HFFc6 (cell line): Measurements from ENCODE around the gene ARHGEF39. TPM values are rescaled to one million over a fixed set of nuclear protein-coding genes. Genes with fewer than 3 reads are reported as not detected.

Source experiments
- DNase-seq: peaks from one replicate; pipeline ENCODE4 v3.0.0-alpha.2; 2018
- H3K27ac Mint-ChIP-seq: 2 replicates; pipeline ENCODE4 v1.8.0; 2020; ENCODE audit warnings: mild to moderate bottlenecking, mixed read lengths
- H3K27me3 Mint-ChIP-seq: 2 replicates; pipeline ENCODE4 v1.8.0; 2021; ENCODE audit warnings: mild to moderate bottlenecking, moderate library complexity, mixed read lengths; ENCODE audit not compliant: insufficient read depth
- H3K36me3 Mint-ChIP-seq: 2 replicates; pipeline ENCODE4 v1.8.0; 2021; ENCODE audit warnings: low read depth, mixed read lengths
- H3K4me1 Mint-ChIP-seq: 2 replicates; pipeline ENCODE4 v1.8.0; 2020; ENCODE audit warnings: low read depth, mixed read lengths
- H3K4me3 Mint-ChIP-seq: 2 replicates; pipeline ENCODE4 v1.8.0; 2020; ENCODE audit warnings: mild to moderate bottlenecking, moderate library complexity, mixed read lengths
- H3K9me3 Mint-ChIP-seq: 2 replicates; pipeline ENCODE4 v1.8.0; 2020; ENCODE audit warnings: mild to moderate bottlenecking, mixed read lengths
- total RNA-seq, 6 experiments: library from RNA; stranded (reverse); fragmentation: NEBNext Ultra II Directional; extraction: Animal tissue kit (Norgen Biotek cat#: 25700); gene quantifications; 2 replicates in 1 of 6; 3 replicates in 5 of 6; pipeline ENCODE4 v1.2.3, GENCODE V29; 2021
- TF ChIP-seq, protein P1 (sequence below): fragments of 200-600 bp; sonication (generic); IDR thresholded peaks from 2 replicates; pipeline ENCODE4 v1.5.0; 2021; ENCODE audit warnings: antibody characterized with exemption, mild to moderate bottlenecking

Gene ARHGEF39
- total RNA-seq, 6 experiments from 2014 or later = 1.7 to 4.4 (median 2.6) TPM

DNA sequence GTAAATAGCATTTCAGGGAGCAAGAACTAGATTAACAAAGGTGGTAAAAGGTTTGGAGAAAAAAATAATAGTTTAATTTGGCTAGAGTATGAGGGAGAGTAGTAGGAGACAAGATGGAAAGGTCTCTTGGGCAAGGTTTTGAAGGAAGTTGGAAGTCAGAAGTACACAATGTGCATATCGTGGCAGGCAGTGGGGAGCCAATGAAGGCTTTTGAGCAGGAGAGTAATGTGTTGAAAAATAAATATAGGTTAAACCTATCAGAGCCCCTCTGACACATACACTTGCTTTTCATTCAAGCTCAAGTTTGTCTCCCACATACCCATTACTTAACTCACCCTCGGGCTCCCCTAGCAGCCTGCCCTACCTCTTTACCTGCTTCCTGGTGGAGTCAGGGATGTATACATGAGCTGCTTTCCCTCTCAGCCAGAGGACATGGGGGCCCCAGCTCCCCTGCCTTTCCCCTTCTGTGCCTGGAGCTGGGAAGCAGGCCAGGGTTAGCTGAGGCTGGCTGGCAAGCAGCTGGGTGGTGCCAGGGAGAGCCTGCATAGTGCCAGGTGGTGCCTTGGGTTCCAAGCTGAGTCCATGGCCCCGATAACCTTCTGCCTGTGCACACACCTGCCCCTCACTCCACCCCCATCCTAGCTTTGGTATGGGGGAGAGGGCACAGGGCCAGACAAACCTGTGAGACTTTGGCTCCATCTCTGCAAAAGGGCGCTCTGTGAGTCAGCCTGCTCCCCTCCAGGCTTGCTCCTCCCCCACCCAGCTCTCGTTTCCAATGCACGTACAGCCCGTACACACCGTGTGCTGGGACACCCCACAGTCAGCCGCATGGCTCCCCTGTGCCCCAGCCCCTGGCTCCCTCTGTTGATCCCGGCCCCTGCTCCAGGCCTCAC lies 8.4 kb upstream of the ARHGEF39 start, which contains the start of gene CA9:
TSS of gene CA9 (plus strand) at position 797 of the 893 bp plus-strand sequence. CDS start at position 829, 32 bp downstream.
- peak within 1 kb of the TSS; percentile 6; the same call in 1 of the 2 replicates for H3K4me3 Mint-ChIP-seq
- H3K27me3 Mint-ChIP-seq = peaks cover 13% of the 10 kb centered on the region
- no peaks in the 10 kb centered on the region for H3K36me3 Mint-ChIP-seq
- H3K27ac Mint-ChIP-seq = no peak within 1 kb of the TSS
- H3K9me3 Mint-ChIP-seq = no peaks in the 10 kb centered on the region
- no peak for DNase-seq
- TF ChIP-seq, protein P1, sequence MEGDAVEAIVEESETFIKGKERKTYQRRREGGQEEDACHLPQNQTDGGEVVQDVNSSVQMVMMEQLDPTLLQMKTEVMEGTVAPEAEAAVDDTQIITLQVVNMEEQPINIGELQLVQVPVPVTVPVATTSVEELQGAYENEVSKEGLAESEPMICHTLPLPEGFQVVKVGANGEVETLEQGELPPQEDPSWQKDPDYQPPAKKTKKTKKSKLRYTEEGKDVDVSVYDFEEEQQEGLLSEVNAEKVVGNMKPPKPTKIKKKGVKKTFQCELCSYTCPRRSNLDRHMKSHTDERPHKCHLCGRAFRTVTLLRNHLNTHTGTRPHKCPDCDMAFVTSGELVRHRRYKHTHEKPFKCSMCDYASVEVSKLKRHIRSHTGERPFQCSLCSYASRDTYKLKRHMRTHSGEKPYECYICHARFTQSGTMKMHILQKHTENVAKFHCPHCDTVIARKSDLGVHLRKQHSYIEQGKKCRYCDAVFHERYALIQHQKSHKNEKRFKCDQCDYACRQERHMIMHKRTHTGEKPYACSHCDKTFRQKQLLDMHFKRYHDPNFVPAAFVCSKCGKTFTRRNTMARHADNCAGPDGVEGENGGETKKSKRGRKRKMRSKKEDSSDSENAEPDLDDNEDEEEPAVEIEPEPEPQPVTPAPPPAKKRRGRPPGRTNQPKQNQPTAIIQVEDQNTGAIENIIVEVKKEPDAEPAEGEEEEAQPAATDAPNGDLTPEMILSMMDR = no peak
- peaks cover 44% of the 10 kb centered on the region for H3K4me1 Mint-ChIP-seq

DNA sequence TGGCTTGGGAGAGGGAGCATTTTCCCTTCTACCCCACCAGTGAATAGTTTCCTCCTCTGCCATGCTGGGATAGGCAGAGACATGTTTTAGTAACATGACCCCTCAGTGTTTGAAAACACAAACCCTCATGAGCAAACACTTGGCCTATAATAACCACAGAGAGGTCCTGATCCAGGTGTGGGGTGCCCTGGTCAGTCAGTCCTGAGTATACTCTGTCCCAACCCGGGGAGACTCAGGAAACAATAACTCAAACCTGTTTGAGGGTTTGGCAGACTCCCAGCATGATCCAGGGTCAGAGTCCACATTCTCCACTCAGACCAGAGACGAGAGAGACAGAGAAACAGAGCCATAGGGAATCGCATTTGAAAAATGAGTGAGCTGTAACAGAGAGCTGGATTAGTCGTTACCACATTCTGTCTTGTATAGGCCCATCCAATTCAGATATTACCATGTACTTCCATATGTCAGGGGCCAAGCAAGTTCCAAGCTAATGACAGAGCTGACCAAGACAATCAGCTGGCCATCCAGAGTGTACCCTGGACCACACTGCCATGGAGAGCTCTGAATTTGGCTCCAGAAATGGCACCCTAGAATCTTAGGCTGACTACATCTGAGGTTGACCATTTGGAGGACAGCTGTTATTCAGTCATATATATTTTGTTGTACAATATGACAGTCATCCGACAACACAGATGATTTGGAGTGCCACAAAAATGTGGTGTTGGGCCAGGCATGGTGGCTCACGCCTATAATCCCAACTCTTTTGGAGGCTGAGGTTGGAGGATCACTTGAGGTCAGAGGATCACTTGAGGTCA lies 4.5 kb upstream of the ARHGEF39 start:
- no peak for DNase-seq
- no peaks in the 10 kb centered on the region for H3K9me3 Mint-ChIP-seq
- no peak overlapping the region for H3K27ac Mint-ChIP-seq
- H3K27me3 Mint-ChIP-seq = peaks cover 8% of the 10 kb centered on the region
- H3K4me1 Mint-ChIP-seq = peaks cover 44% of the 10 kb centered on the region
- TF ChIP-seq, protein P1 = no peak
- H3K4me3 Mint-ChIP-seq = no peak overlapping the region
- no peaks in the 10 kb centered on the region for H3K36me3 Mint-ChIP-seq

DNA sequence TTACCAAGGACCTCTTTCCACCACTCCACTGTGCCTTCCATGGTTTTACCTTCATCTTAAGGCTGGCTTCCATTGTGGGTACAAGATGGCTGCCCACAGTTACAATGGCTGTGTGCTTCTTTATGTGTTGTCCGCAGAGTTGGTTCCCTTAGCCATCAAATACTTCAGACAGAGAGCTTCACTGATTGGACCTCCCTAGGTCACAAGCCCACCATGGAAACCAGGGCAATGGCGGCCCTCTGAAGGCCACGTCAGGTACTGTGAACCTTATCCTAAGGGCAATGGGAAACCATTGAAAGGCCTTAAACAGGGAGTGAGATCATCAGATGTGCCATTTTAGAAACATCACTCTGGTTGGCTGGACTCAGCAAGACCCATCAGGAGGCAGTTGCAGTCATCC lies 2.9 kb upstream of the ARHGEF39 start:
- H3K27me3 Mint-ChIP-seq = peaks cover 5% of the 10 kb centered on the region
- DNase-seq = no peak
- no peaks in the 10 kb centered on the region for H3K36me3 Mint-ChIP-seq
- no peak overlapping the region for H3K4me3 Mint-ChIP-seq
- no peaks in the 10 kb centered on the region for H3K9me3 Mint-ChIP-seq
- TF ChIP-seq, protein P1 = no peak
- peaks cover 47% of the 10 kb centered on the region for H3K4me1 Mint-ChIP-seq
- no peak overlapping the region for H3K27ac Mint-ChIP-seq

DNA sequence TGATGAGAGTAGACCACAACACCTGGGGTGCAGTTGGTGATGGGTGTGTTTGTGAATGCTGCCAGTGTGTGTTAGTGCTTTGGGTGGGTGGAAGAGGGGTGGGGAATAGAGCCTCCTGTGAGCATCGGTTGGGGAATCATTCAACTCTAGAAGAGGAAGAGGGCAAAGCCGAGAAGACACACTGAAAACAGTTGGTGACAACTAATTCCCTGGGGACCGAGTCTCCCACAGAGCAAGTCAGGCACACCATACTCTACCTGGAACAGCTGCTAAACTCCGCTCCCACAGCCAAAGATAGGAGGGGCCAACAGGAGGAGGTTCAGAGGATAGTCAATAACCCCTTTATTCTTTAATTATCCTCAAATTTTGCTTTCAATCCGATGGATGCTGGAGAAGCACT lies 1.6 kb upstream of the ARHGEF39 start:
- no peaks in the 10 kb centered on the region for H3K9me3 Mint-ChIP-seq
- peaks cover 61% of the 10 kb centered on the region for H3K4me1 Mint-ChIP-seq
- no peak for DNase-seq
- TF ChIP-seq, protein P1 = no peak
- H3K27me3 Mint-ChIP-seq = peaks cover 5% of the 10 kb centered on the region
- no peak overlapping the region for H3K4me3 Mint-ChIP-seq
- peaks cover 5% of the 10 kb centered on the region; the same call in 1 of the 2 replicates for H3K36me3 Mint-ChIP-seq
- no peak overlapping the region for H3K27ac Mint-ChIP-seq

DNA sequence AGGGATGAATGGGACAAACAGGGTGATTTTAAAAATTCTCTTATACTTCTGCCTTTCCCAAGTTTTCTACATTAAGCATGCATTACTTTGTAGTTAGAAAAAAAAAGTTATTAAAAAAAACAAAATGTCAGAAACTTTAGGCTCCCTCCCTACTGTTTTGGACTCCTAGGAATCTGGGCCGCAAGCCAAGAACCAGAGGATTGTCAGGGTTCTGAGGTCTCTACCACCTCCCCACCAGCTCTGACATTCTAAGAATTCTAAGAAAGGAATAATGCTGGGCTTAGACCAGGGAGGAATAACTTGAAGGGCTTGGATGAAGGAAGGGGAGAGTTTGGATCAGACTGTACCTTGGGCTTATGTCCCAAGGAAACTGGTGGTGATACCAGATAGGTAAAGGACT lies 1.1 kb upstream of the ARHGEF39 start:
- H3K4me1 Mint-ChIP-seq = peaks cover 64% of the 10 kb centered on the region
- peaks cover 8% of the 10 kb centered on the region; the same call in 1 of the 2 replicates for H3K36me3 Mint-ChIP-seq
- H3K27ac Mint-ChIP-seq = peak overlapping the region; percentile 19; the same call in 1 of the 2 replicates
- TF ChIP-seq, protein P1 = no peak
- peak overlapping the region; percentile 90 for H3K4me3 Mint-ChIP-seq
- no peaks in the 10 kb centered on the region for H3K9me3 Mint-ChIP-seq
- peaks cover 5% of the 10 kb centered on the region for H3K27me3 Mint-ChIP-seq
- no peak for DNase-seq
